H1 (cell line): ENCODE data around the gene RPTN. TPM values are rescaled to one million over a fixed set of nuclear protein-coding genes. Genes with fewer than 3 reads are reported as not detected.

Source experiments
- CTCF ChIA-PET: fragments of 300-600 bp; sonication (Branson Sonifier 250); formaldehyde crosslinking; loops from one replicate; lab custom pipeline; 2021; ENCODE audit not compliant: partially characterized antibody; lab: Charles Lee
- POLR2A ChIA-PET: fragments of 300-600 bp; sonication (Branson Sonifier 250); formaldehyde crosslinking; loops from one replicate; lab custom pipeline; 2021; ENCODE audit warnings: inconsistent platforms; ENCODE audit not compliant: partially characterized antibody; lab: Charles Lee
- DNase-seq, 2 experiments: peaks; one replicate each; pipeline versions ENCODE4 v3.0.0 to v3.0.0-alpha.2; 2010 to 2022; ENCODE audit warnings: low spot score in 2 of 2, low read depth in 1 of 2, mixed read lengths in 1 of 2
- FAIRE-seq: peaks from 2 replicates; lab custom pipeline; 2011; peaks lifted over from hg19 to GRCh38; lab: Jason Lieb, UNC
- H2AFZ ChIP-seq: 2 replicates; pipeline ENCODE4 v1.8.1; 2012; ENCODE audit warnings: low read length, inconsistent platforms
- H2AK5ac ChIP-seq: 2 replicates; pipeline ENCODE4 v1.6.1; 2013; ENCODE audit warnings: low read depth, low read length
- H2BK120ac ChIP-seq: replicated peaks from 2 replicates; pipeline ENCODE3; 2013; ENCODE audit warnings: low read depth, low read length, inconsistent platforms
- H2BK12ac ChIP-seq: 2 replicates; pipeline ENCODE4 v1.6.1; 2013; ENCODE audit warnings: low read depth, low read length
- H2BK15ac ChIP-seq: 2 replicates; pipeline ENCODE4 v1.6.1; 2013; ENCODE audit warnings: low read length
- H2BK20ac ChIP-seq: 2 replicates; pipeline ENCODE4 v1.6.1; 2013; ENCODE audit warnings: low read length
- H2BK5ac ChIP-seq: 2 replicates; pipeline ENCODE4 v1.6.1; 2013; ENCODE audit warnings: low read depth, low read length
- H3K14ac ChIP-seq: 2 replicates; pipeline ENCODE4 v1.6.1; 2013; ENCODE audit warnings: inconsistent platforms; ENCODE audit not compliant: insufficient read length
- H3K18ac ChIP-seq: 2 replicates; pipeline ENCODE4 v1.6.1; 2013; ENCODE audit warnings: low read length; ENCODE audit errors: extremely low read depth
- H3K23ac ChIP-seq: 2 replicates; pipeline ENCODE4 v1.6.1; 2013; ENCODE audit warnings: inconsistent platforms; ENCODE audit not compliant: insufficient read length
- H3K23me2 ChIP-seq: 2 replicates; pipeline ENCODE4 v1.6.1; 2013; ENCODE audit warnings: low read depth, low read length
- H3K27ac ChIP-seq: 2 replicates; pipeline ENCODE4 v1.6.1; 2011; ENCODE audit warnings: low read depth, low read length, inconsistent platforms
- H3K27me3 ChIP-seq, 4 experiments: replicated peaks in 1 of 4; 1 replicate in 1 of 4; 2 replicates in 3 of 4; pipeline versions ENCODE4 v1.6.1 to v1.8.1; 2011 to 2013; ENCODE audit warnings: low read length in 3 of 4, mild to moderate bottlenecking in 3 of 4, inconsistent platforms in 2 of 4, mixed read lengths in 2 of 4, moderate library complexity in 1 of 4; ENCODE audit not compliant: control insufficient read depth in 3 of 4, insufficient read depth in 3 of 4; ENCODE audit errors: extremely low read depth in 1 of 4
- H3K36me3 ChIP-seq, 4 experiments: 2 replicates each; pipeline versions ENCODE4 v1.6.1 to v1.8.1; 2011 to 2013; ENCODE audit warnings: mild to moderate bottlenecking in 4 of 4, low read length in 3 of 4, moderate library complexity in 2 of 4, control low read depth in 1 of 4, inconsistent platforms in 1 of 4; ENCODE audit not compliant: insufficient read depth in 4 of 4, control insufficient read depth in 2 of 4
- H3K4ac ChIP-seq: replicated peaks from 2 replicates; pipeline ENCODE3; 2013; ENCODE audit warnings: low read length, low read depth, mixed read lengths, inconsistent platforms; ENCODE audit not compliant: insufficient read length
- H3K4me1 ChIP-seq, 4 experiments: replicated peaks in 1 of 4; 1 replicate in 1 of 4; 2 replicates in 3 of 4; pipeline versions ENCODE4 v1.6.1 to v1.8.1; 2011 to 2013; ENCODE audit warnings: low read length in 3 of 4, inconsistent platforms in 2 of 4, mixed read lengths in 1 of 4; ENCODE audit not compliant: insufficient read depth in 4 of 4, control insufficient read depth in 3 of 4
- H3K4me2 ChIP-seq, 2 experiments: 2 replicates each; pipeline versions ENCODE4 v1.6.1 to v1.8.1; 2011 to 2013; ENCODE audit warnings: low read depth in 2 of 2, low read length in 2 of 2, control low read depth in 1 of 2, inconsistent platforms in 1 of 2, mild to moderate bottlenecking in 1 of 2; ENCODE audit not compliant: insufficient read depth in 1 of 2
- H3K4me3 ChIP-seq, 4 experiments: fragments of 200-600, 300-600 bp in 1 of 4; sonication (generic), shearing (Covaris generic), sonication (Bioruptor Twin) in 1 of 4; 2 replicates each; pipeline versions ENCODE4 v1.5.1 to v1.8.1; 2011 to 2016; ENCODE audit warnings: low read length in 4 of 4, low read depth in 3 of 4, control low read depth in 2 of 4, inconsistent platforms in 2 of 4, mild to moderate bottlenecking in 2 of 4, mixed read lengths in 1 of 4, moderate library complexity in 1 of 4; ENCODE audit not compliant: insufficient read depth in 2 of 4; ENCODE audit errors: extremely low read depth in 1 of 4
- H3K56ac ChIP-seq: replicated peaks from 2 replicates; pipeline ENCODE3; 2013; ENCODE audit warnings: low read depth, mild to moderate bottlenecking, mixed read lengths, low read length, inconsistent platforms; ENCODE audit not compliant: insufficient read length
- H3K79me1 ChIP-seq: 2 replicates; pipeline ENCODE4 v1.6.1; 2013; ENCODE audit warnings: low read depth, low read length, control low read depth
- H3K79me2 ChIP-seq, 2 experiments: 2 replicates each; pipeline versions ENCODE4 v1.6.1 to v1.8.1; 2012 to 2013; ENCODE audit warnings: low read length in 2 of 2, mild to moderate bottlenecking in 2 of 2, inconsistent platforms in 1 of 2; ENCODE audit not compliant: insufficient read depth in 2 of 2, control insufficient read depth in 1 of 2
- H3K9ac ChIP-seq, 4 experiments: replicated peaks in 1 of 4; 1 replicate in 1 of 4; 2 replicates in 3 of 4; pipeline versions ENCODE4 v1.6.1 to v1.8.1; 2011 to 2013; ENCODE audit warnings: low read depth in 3 of 4, low read length in 3 of 4, control low read depth in 2 of 4, mild to moderate bottlenecking in 2 of 4, moderate library complexity in 2 of 4, inconsistent platforms in 1 of 4; ENCODE audit errors: extremely low read depth in 1 of 4
- H3K9me3 ChIP-seq, 2 experiments: 2 replicates each; pipeline versions ENCODE4 v1.6.1 to v1.8.1; 2012 to 2013; ENCODE audit warnings: mild to moderate bottlenecking in 2 of 2, moderate library complexity in 2 of 2, control low read depth in 1 of 2, inconsistent platforms in 1 of 2, low read depth in 1 of 2, low read length in 1 of 2, mixed read lengths in 1 of 2; ENCODE audit not compliant: insufficient read depth in 2 of 2
- H4K20me1 ChIP-seq, 2 experiments: replicated peaks in 1 of 2; 2 replicates each; pipeline versions ENCODE3 to v1.8.1; 2011 to 2013; ENCODE audit warnings: inconsistent platforms in 2 of 2, low read length in 2 of 2, mild to moderate bottlenecking in 1 of 2; ENCODE audit not compliant: insufficient read depth in 2 of 2, control insufficient read depth in 1 of 2
- H4K5ac ChIP-seq: 2 replicates; pipeline ENCODE4 v1.6.1; 2013; ENCODE audit warnings: low read length, low read depth, mixed read lengths, inconsistent platforms; ENCODE audit not compliant: insufficient read length
- H4K8ac ChIP-seq: 2 replicates; pipeline ENCODE4 v1.8.0; 2013; ENCODE audit warnings: mild to moderate bottlenecking, moderate library complexity, low read length, inconsistent platforms; ENCODE audit not compliant: insufficient read depth; ENCODE audit errors: extremely low read depth
- H4K91ac ChIP-seq: replicated peaks from 2 replicates; pipeline ENCODE3; 2013; ENCODE audit warnings: low read length, mixed read lengths, inconsistent platforms; ENCODE audit not compliant: insufficient read length
- BRCA1 ChIP-seq: IDR thresholded peaks from 2 replicates; pipeline ENCODE4 v1.6.1; 2012; ENCODE audit warnings: low read depth, low read length, improper control_type of control experiment
- CEBPB ChIP-seq: IDR thresholded peaks from 2 replicates; pipeline ENCODE4 v1.6.1; 2012; ENCODE audit warnings: low read depth, low read length
- EP300 ChIP-seq, 2 experiments: IDR thresholded peaks; 1 replicate in 1 of 2; 2 replicates in 1 of 2; pipeline ENCODE4 v1.6.1; 2011 to 2012; ENCODE audit warnings: low read depth in 2 of 2, low read length in 2 of 2, mild to moderate bottlenecking in 2 of 2, borderline replicate concordance in 1 of 2, inconsistent platforms in 1 of 2, moderate library complexity in 1 of 2
- EZH2 ChIP-seq: fragments of 200-600 bp; sonication (generic); IDR thresholded peaks from 2 replicates; pipeline ENCODE4 v1.7.1; 2012; ENCODE audit warnings: low read depth, mild to moderate bottlenecking, moderate library complexity, low read length, inconsistent platforms; ENCODE audit not compliant: severe bottlenecking
- MAX ChIP-seq: IDR thresholded peaks from 2 replicates; pipeline ENCODE4 v1.6.1; 2012; ENCODE audit warnings: inconsistent platforms
- RFX5 ChIP-seq: IDR thresholded peaks from 2 replicates; pipeline ENCODE4 v1.6.1; 2011; ENCODE audit warnings: low read depth, low read length, improper control_type of control experiment, borderline replicate concordance
- SIN3A ChIP-seq, 2 experiments: IDR thresholded peaks in 1 of 2; conservative IDR thresholded peaks in 1 of 2; 2 replicates each; pipeline ENCODE4 v1.6.1; 2011 to 2012; ENCODE audit warnings: low read length in 2 of 2, improper control_type of control experiment in 1 of 2, low read depth in 1 of 2, mild to moderate bottlenecking in 1 of 2
- SP1 ChIP-seq: IDR thresholded peaks from 2 replicates; pipeline ENCODE4 v1.6.1; 2011; ENCODE audit warnings: low read depth, low read length
- TAF1 ChIP-seq: IDR thresholded peaks from 2 replicates; pipeline ENCODE4 v1.6.1; 2011; ENCODE audit warnings: mild to moderate bottlenecking, low read depth, low read length
- WGBS, 2 experiments: shearing (Covaris generic) in 1 of 2; methylation state at CpG; one replicate each; pipeline versions ENCODE4 v1.1.6 to v1.1.7; 2013 to 2015; ENCODE audit warnings: low lambda C conversion rate in 2 of 2, mixed read lengths in 2 of 2, inconsistent platforms in 1 of 2, low coverage in 1 of 2, missing lambda C conversion rate in 1 of 2; ENCODE audit not compliant: insufficient replicate concordance in 2 of 2, insufficient coverage in 1 of 2, insufficient read length in 1 of 2; ENCODE audit errors: extremely low coverage in 1 of 2, missing lambda C conversion rate in 1 of 2; 5-methylcytosine and 5-hydroxymethylcytosine counted together
- long read RNA-seq, 2 experiments: library from RNA in 1 of 2; library from capped mRNA in 1 of 2; stranded (forward); transcript quantifications; one replicate each; pipeline ENCODE4 v2.0.0, GENCODE V29; 2021; ENCODE audit warnings: inconsistent platforms in 1 of 2
- polyA minus RNA-seq, 3 experiments: library from RNA; depleted of rRNA, polyadenylated mRNA; stranded (reverse); fragments of >200 nt; gene quantifications; 1 replicate in 2 of 3; 2 replicates in 1 of 3; pipeline ENCODE4 v1.2.3, GENCODE V29; 2011
- polyA plus RNA-seq, 7 experiments: library from polyadenylated mRNA; depleted of rRNA in 3 of 7; stranded (reverse) in 5 of 7; unstranded in 2 of 7; fragments of >200 nt in 5 of 7; fragments of 200-250 nt in 2 of 7; gene quantifications; 1 replicate in 5 of 7; 2 replicates in 1 of 7; 4 replicates in 1 of 7; pipeline versions ENCODE4 v1.2.1 to v1.2.3, GENCODE V29; 2011 to 2013; ENCODE audit warnings: missing spikeins in 2 of 7, mixed read lengths in 2 of 7
- total RNA-seq: library from RNA; stranded (reverse); fragmentation: NEBNext Ultra II Directional; extraction: Animal tissue kit (Norgen Biotek cat#: 25700); gene quantifications from 2 replicates; pipeline ENCODE4 v1.2.1, GENCODE V29; 2021

RPTN gene, protein sequence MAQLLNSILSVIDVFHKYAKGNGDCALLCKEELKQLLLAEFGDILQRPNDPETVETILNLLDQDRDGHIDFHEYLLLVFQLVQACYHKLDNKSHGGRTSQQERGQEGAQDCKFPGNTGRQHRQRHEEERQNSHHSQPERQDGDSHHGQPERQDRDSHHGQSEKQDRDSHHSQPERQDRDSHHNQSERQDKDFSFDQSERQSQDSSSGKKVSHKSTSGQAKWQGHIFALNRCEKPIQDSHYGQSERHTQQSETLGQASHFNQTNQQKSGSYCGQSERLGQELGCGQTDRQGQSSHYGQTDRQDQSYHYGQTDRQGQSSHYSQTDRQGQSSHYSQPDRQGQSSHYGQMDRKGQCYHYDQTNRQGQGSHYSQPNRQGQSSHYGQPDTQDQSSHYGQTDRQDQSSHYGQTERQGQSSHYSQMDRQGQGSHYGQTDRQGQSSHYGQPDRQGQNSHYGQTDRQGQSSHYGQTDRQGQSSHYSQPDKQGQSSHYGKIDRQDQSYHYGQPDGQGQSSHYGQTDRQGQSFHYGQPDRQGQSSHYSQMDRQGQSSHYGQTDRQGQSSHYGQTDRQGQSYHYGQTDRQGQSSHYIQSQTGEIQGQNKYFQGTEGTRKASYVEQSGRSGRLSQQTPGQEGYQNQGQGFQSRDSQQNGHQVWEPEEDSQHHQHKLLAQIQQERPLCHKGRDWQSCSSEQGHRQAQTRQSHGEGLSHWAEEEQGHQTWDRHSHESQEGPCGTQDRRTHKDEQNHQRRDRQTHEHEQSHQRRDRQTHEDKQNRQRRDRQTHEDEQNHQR
- total RNA-seq, result not detected in 2 replicates
- not detected in 2 replicates for polyA plus RNA-seq (2011; rRNA removed)
- polyA plus RNA-seq (2011; cell fraction: cytosol; rRNA removed), result not detected
- polyA plus RNA-seq (2011; cell fraction: nucleus; rRNA removed), result not detected
- not detected in 4 replicates for polyA plus RNA-seq (2012, experiment 1 of 2)
- polyA plus RNA-seq (2012, experiment 2 of 2), result not detected
- not detected for polyA plus RNA-seq (2013, experiment 1 of 2)
- not detected for polyA plus RNA-seq (2013, experiment 2 of 2)
- polyA minus RNA-seq (2011; rRNA and poly(A)+ RNA removed), result not detected in 2 replicates
- not detected for polyA minus RNA-seq (2011; cell fraction: cytosol; rRNA and poly(A)+ RNA removed)
- not detected for polyA minus RNA-seq (2011; cell fraction: nucleus; rRNA and poly(A)+ RNA removed)
- long read RNA-seq, experiment 1, result 0 reads
- long read RNA-seq, experiment 2, result 0 reads

DNA sequence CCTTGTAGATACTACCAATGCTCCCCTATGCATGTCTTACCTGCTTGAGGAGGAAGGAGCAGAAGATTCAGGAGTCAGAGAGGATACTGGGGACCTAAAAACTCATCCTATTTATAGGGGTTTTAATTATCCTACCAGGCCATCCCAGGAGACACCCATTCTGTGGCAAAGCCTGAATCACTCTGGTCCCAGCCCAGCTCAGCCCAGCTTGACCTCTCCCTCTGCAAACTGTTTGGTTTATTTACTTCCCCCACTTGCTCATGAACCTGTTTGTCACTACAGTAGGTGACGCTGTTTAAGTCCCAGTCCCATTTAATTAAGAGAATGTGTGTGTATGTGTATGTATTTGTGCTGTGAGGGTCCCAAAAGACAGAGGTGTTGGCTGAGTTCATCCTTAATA is at the start of gene RPTN:
Gene RPTN, minus strand, starts transcription at position 85 of the 400 bp plus-strand sequence. CDS start 1,339 bp downstream, outside the sequence.
- H2BK15ac ChIP-seq, result no peak within 1 kb of the TSS
- no peak for FAIRE-seq
- H3K18ac ChIP-seq, result no peak within 1 kb of the TSS
- H3K27me3 ChIP-seq, result no peaks in the 10 kb centered on the region
- ChIA-PET POLR2A (no interaction called here), CTCF (interaction anchor here (0.7 kb wide), 1 partner anchor 49 kb away, joined by 3 read pairs; no protein-coding TSS in a partner anchor)
- DNase-seq, result no peak
- H3K79me1 ChIP-seq, result no peaks in the 10 kb centered on the region
- no peak within 1 kb of the TSS for H4K8ac ChIP-seq
- no peaks in the 10 kb centered on the region for H3K4me1 ChIP-seq
- H2AFZ ChIP-seq, result no peak within 1 kb of the TSS
- H3K27ac ChIP-seq, result no peak within 1 kb of the TSS
- H3K56ac ChIP-seq, result no peak within 1 kb of the TSS
- no peak within 1 kb of the TSS for H3K4me3 ChIP-seq
- no peak within 1 kb of the TSS for H2BK20ac ChIP-seq
- H3K36me3 ChIP-seq, result no peaks in the 10 kb centered on the region
- no peaks in the 10 kb centered on the region for H4K20me1 ChIP-seq
- no peak within 1 kb of the TSS for H3K23ac ChIP-seq
- H3K14ac ChIP-seq, result no peak within 1 kb of the TSS
- H2BK120ac ChIP-seq, result no peak within 1 kb of the TSS
- no peak within 1 kb of the TSS for H3K4me2 ChIP-seq
- H2AK5ac ChIP-seq, result no peak within 1 kb of the TSS
- no peak within 1 kb of the TSS for H2BK5ac ChIP-seq
- H4K91ac ChIP-seq, result no peak within 1 kb of the TSS
- H3K23me2 ChIP-seq, result no peaks in the 10 kb centered on the region
- H3K9ac ChIP-seq, result no peak within 1 kb of the TSS
- WGBS, 2 experiments, result 56% methylated on average over 1 of the region's 1 CpG; no CpG with 5 or more reads in 1 of the 2 experiments
- H3K4ac ChIP-seq, result no peak within 1 kb of the TSS
- H3K79me2 ChIP-seq, result no peaks in the 10 kb centered on the region
- H2BK12ac ChIP-seq, result no peak within 1 kb of the TSS
- no peak within 1 kb of the TSS for H4K5ac ChIP-seq
- H3K9me3 ChIP-seq, result peaks cover 73 to 81% of the 10 kb centered on the region in 2 experiments
- TF ChIP-seq BRCA1 (no peak), CEBPB (no peak), EZH2 (no peak), TAF1 (no peak), EP300 (IDR thresholded peaks at IDR 0.05; ENCODE audit: borderline replicate concordance in 1 of 2, low read depth in 2 of 2, low read length in 2 of 2) (no peak), MAX (no peak), SP1 (no peak), SIN3A (conservative IDR thresholded peaks at IDR 0.05 in 1 of 2, IDR thresholded peaks at IDR 0.05 in 1 of 2; ENCODE audit: low read depth in 1 of 2, low read length in 2 of 2) (no peak), RFX5 (no peak)
